CD4-positive, alpha-beta T cell treated with Interleukin-6 for 4 hours (primary cell): ENCODE measurements around the gene SELENON.

ENCODE experiments used
- DNase-seq: peaks from one replicate; pipeline ENCODE4 v3.0.0-alpha.2; 2020; ENCODE audit warnings: mixed read lengths

SELENON gene

DNA sequence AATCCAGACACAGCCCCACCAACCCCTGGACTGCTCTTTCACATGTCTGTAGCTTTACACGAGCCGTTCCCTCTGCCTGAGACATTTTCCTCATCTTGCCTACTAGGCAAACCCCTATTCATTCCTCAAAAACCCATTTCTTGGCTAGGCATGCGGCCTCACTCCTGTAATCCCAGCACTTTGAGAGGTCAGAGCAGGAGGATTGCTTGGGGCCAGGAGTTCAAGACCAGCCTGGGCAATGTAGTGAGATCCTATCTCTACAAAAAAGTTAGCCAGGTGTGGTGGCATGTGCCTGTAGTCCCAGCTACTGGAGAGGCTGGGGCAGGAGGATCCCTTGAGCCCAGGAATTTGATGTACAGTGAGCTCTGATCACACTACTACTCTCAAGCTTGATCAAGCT lies 64.4 kb downstream of the SELENON start:
- DNase-seq = no peak

DNA sequence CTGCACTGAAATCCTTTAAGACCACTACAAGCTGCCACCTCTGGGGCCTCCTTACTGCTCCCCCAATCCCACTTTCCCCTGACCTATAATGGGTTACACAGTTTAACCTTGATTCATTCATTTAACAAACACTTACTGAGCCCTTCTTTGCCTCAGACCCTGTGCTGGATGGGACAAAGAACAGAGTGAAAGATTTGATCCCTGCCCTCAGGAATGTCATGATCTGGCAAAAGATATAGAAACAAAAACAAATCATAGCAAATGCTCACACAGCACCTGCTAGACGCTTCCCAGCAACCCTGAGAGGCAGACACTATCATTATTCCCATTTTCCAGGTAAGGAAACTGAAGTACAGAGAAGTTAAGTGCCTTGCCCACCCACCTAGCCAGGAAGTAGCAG lies 66.3 kb downstream of the SELENON start:
- DNase-seq = no peak

DNA sequence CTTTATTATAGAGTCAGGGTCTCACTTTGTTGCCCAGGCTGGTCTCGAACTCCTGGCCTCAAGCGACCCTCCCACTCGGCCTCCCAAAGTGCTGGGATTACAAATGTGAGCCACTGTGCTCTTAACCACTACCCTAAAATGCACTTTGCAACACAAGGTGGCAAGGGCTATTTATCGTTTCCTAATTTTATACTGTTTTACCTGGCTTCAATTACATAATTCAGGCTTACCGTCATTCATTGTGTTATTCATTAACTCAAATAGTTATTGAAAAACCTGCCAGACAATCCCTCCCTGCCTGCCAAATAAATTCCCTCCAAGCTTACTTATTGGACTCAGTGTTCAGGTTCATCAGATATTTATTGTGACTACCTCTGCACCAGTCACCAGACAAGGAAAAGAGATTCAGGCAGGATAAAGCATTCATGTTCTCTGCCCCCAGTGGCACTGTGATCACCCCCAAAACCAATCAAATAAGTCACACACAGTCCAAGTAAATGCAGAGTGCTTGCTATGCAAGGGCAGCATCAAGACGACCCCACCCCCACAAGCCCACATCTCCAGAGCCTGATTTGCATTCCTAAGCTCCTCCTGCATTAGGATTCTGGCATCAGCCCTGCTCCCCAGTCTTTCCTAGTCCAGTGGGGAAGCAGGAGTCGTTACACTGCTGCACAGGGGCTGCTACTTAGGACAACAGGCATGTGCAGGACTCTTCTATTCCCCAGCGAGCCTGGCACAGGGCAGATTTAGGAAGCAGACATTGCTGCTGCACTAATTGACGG lies 67.4 kb downstream of the SELENON start:
- no peak for DNase-seq
